Activated naive CD8-positive, alpha-beta T cell treated with anti-CD3 and anti-CD28 coated beads for 36 hours (primary cell): Measurements from ENCODE around the gene ZNF716. TPM values are rescaled to one million over a fixed set of nuclear protein-coding genes. Genes with fewer than 3 reads are reported as not detected.
"Not testable (repeated sequence)": the region's sequence is repeated elsewhere in the genome, so short reads cannot be mapped to it uniquely, and the experiment has no call there.

Experiments used
- DNase-seq: peaks from one replicate; pipeline ENCODE4 v3.0.0; 2021
- H3K27ac Mint-ChIP-seq: one replicate; pipeline ENCODE4 v1.8.0; 2022; ENCODE audit warnings: mild to moderate bottlenecking, moderate library complexity, mixed read lengths
- H3K27me3 Mint-ChIP-seq: one replicate; pipeline ENCODE4 v1.8.0; 2022; ENCODE audit warnings: mild to moderate bottlenecking, mixed read lengths
- H3K36me3 Mint-ChIP-seq: one replicate; pipeline ENCODE4 v1.8.0; 2021; ENCODE audit warnings: mild to moderate bottlenecking, mixed read lengths
- H3K4me1 Mint-ChIP-seq: one replicate; pipeline ENCODE4 v1.8.0; 2021; ENCODE audit warnings: mixed read lengths
- H3K4me3 Mint-ChIP-seq: one replicate; pipeline ENCODE4 v1.8.0; 2022; ENCODE audit warnings: mild to moderate bottlenecking, moderate library complexity, mixed read lengths
- H3K9me3 Mint-ChIP-seq: one replicate; pipeline ENCODE4 v1.8.0; 2022; ENCODE audit warnings: mixed read lengths
- total RNA-seq, 2 experiments: library from RNA; stranded (reverse); gene quantifications; one replicate each; pipeline ENCODE4 v1.2.3, GENCODE V29; 2021

Gene ZNF716
- not detected for total RNA-seq

- Mint-ChIP-seq H3K27ac (no peak within 1 kb of the TSS), H3K4me1 (no peaks in the 10 kb centered on the region), H3K4me3 (no peak within 1 kb of the TSS), H3K36me3 (no peaks in the 10 kb centered on the region), H3K27me3 (no peaks in the 10 kb centered on the region), H3K9me3 (peaks cover 17% of the 10 kb centered on the region)
- no peak for DNase-seq
These were observed at the start of gene ZNF716 for GRCh38 chr7:57449904-57450303. ZNF716 (plus strand) TSS chr7:57450177; CDS start chr7:57450289, 112 bp downstream.

DNA sequence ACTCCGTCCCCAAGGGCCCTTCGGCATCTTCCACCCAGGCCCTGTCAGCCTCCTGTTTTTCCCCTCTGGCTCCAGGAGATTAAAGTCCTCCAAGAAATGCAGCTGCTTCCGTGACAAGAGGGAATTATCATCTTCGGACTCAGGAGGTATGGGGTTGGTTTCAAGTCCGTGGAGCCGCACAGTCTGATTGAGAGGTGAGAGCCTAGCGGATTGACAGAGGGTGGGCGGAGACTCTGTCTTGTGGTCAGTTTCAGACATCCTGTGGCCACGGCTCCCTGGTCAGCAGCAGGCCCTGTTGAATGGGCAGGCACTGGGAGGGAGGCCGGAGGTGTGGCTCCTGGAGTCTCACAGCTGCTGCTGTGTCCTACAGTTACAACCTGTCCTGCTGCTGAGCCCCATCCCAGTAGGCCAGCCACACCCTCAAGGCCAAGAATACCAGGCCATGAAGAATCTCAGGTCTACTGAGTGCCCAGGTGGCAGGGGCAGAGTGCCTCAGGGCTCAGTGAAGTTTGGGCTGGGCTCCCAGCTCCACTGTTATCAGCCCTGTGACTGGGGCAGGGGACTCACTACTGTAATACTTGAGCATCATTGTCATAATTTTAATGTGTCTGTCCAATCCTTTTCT lies 49.3 kb upstream of the ZNF716 start:
- no peak for DNase-seq
- Mint-ChIP-seq H3K4me1 (no peaks in the 10 kb centered on the region), H3K9me3 (peaks cover 21% of the 10 kb centered on the region), H3K27me3 (no peaks in the 10 kb centered on the region), H3K4me3 (no peak overlapping the region), H3K36me3 (peaks cover under 1% of the 10 kb centered on the region), H3K27ac (no peak overlapping the region)

DNA sequence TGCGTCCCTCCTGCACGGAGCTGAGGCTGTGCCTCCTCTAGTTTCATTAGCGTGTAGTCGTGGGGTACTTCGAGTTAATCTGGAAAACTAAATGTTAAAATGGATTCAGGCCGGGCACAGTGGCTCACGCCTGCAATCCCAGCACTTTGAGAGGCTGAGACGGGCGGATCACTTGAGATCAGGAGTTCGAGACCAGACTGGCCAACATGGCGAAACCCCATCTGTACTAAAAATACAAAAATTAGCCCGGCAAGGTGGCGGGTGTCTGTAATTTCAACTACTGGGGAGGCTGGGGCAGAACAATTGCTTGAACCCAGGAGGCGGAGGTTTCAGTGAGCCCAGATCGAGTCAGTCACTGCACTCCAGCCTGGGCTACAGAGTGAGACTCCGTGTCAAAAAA lies 46.9 kb upstream of the ZNF716 start:
- peaks cover 18% of the 10 kb centered on the region for H3K9me3 Mint-ChIP-seq
- H3K4me3 Mint-ChIP-seq, H3K36me3 Mint-ChIP-seq, H3K4me1 Mint-ChIP-seq, DNase-seq, H3K27ac Mint-ChIP-seq, H3K27me3 Mint-ChIP-seq: not testable (repeated sequence)

DNA sequence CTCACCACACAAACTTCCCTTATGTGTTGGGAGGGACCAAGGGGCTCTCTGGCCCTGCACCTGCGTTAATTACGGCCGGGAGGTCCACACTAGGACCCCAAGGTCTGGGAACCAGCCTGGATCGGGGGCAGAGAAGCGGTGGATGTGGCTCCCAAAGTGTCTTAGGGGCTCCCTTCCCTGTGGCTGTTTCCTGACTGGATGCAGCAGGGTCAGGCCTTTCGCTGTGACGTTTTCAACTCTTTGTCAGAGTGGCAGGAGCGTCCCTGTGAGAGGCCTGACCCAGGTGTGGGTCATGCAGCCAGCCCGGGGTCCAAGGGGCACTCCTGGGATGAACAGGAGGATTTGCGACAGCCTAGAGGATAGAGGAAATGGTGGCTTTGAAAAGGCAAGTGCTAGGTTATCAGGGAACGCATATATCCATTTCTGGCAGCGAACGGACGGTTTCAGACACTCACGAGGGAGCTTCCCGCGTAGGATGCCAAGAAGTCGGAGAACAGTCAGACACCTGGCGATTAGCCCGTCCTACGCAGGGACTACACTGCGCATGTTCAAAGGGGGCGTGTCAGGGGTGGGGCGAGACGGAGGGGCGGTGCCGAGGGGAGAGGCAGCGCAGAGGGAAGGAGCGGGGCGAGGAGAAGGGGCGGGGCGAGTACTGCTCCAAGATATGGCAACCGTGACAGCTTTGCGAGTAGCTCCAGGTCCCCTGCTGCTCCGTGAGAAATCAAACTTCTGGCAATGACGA lies 46.2 kb upstream of the ZNF716 start:
- no peak for DNase-seq
- peaks cover 2% of the 10 kb centered on the region for H3K36me3 Mint-ChIP-seq
- H3K9me3 Mint-ChIP-seq: peaks cover 18% of the 10 kb centered on the region
- no peaks in the 10 kb centered on the region for H3K4me1 Mint-ChIP-seq
- H3K4me3 Mint-ChIP-seq: no peak overlapping the region
- H3K27ac Mint-ChIP-seq: no peak overlapping the region
- no peaks in the 10 kb centered on the region for H3K27me3 Mint-ChIP-seq

GRCh38 chr7:57404343-57404966 lies 45.5 kb upstream of the ZNF716 start:
- Mint-ChIP-seq H3K9me3 (peaks cover 21% of the 10 kb centered on the region), H3K4me3 (no peak overlapping the region), H3K27me3 (no peaks in the 10 kb centered on the region), H3K4me1 (no peaks in the 10 kb centered on the region), H3K27ac (no peak overlapping the region), H3K36me3 (peaks cover 2% of the 10 kb centered on the region)
- DNase-seq: no peak

- Mint-ChIP-seq H3K9me3 (peaks cover 21% of the 10 kb centered on the region), H3K4me1 (no peaks in the 10 kb centered on the region), H3K27me3 (no peaks in the 10 kb centered on the region), H3K4me3 (no peak overlapping the region), H3K36me3 (peaks cover 2% of the 10 kb centered on the region), H3K27ac (no peak overlapping the region)
- DNase-seq: no peak
These were observed 45.0 kb upstream of the ZNF716 start for GRCh38 chr7:57404967-57405421.

DNA sequence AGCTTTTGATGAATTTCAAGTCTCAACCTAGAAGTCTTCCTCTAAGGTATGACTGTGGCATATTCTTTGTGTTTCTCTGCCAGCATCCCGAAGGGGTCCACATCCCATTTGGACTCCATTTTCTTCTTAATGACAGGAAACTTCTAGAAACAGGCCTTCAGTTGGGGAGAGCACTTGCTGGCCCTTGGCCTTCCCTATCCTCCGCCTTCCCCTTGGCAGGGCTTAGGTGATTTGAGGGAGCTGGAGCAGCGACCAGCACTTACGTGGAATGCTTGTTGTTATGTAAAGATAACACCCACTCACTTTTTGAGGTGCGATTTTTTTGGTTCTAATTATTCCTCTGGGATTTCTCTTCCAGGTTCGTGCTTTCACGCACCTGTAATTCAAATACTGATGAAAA lies 42.9 kb upstream of the ZNF716 start:
- no peak overlapping the region for H3K27ac Mint-ChIP-seq
- H3K36me3 Mint-ChIP-seq: peaks cover 2% of the 10 kb centered on the region
- H3K27me3 Mint-ChIP-seq: no peaks in the 10 kb centered on the region
- DNase-seq: no peak
- H3K4me1 Mint-ChIP-seq: no peaks in the 10 kb centered on the region
- no peak overlapping the region for H3K4me3 Mint-ChIP-seq
- H3K9me3 Mint-ChIP-seq: peaks cover 18% of the 10 kb centered on the region

- DNase-seq: no peak
- Mint-ChIP-seq H3K4me1 (no peaks in the 10 kb centered on the region), H3K9me3 (peaks cover 3% of the 10 kb centered on the region), H3K36me3 (no peaks in the 10 kb centered on the region), H3K4me3 (no peak overlapping the region), H3K27ac (no peak overlapping the region), H3K27me3 (no peaks in the 10 kb centered on the region)
These were observed 37.8 kb upstream of the ZNF716 start for GRCh38 chr7:57412168-57412567.

DNA sequence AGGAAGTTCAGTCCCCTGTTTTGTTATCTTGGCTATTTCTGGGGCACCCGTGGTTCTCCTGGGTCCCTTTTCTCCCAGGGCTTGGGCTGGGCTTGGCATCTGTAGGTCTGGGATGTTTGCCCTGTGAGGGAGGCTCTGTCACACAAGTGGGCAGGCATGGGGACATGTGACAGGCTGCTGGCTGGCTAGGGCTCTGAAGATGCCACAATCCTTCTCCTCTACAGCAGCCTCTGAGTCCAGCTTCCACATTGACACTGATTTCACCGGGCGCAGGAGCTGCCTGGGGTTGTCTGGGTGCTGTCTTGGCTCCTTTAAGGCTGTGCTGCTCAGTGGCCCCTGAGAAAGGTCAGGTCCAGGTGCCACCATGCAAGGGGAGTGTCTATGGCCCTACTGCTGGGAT lies 37.4 kb upstream of the ZNF716 start:
- Mint-ChIP-seq H3K27me3 (no peaks in the 10 kb centered on the region), H3K4me3 (no peak overlapping the region), H3K27ac (no peak overlapping the region), H3K4me1 (no peaks in the 10 kb centered on the region), H3K36me3 (peaks cover 1% of the 10 kb centered on the region), H3K9me3 (peaks cover 3% of the 10 kb centered on the region)
- no peak for DNase-seq

- Mint-ChIP-seq H3K4me3 (no peak overlapping the region), H3K27me3 (no peaks in the 10 kb centered on the region), H3K4me1 (no peaks in the 10 kb centered on the region), H3K27ac (no peak overlapping the region), H3K9me3 (peaks cover 6% of the 10 kb centered on the region), H3K36me3 (peaks cover 1% of the 10 kb centered on the region)
- no peak for DNase-seq
These were observed 36.2 kb upstream of the ZNF716 start for GRCh38 chr7:57413529-57414398.

GRCh38 chr7:57414415-57414814 lies 35.6 kb upstream of the ZNF716 start:
- peaks cover 1% of the 10 kb centered on the region for H3K36me3 Mint-ChIP-seq
- H3K9me3 Mint-ChIP-seq: peaks cover 4% of the 10 kb centered on the region
- no peak overlapping the region for H3K4me3 Mint-ChIP-seq
- no peaks in the 10 kb centered on the region for H3K4me1 Mint-ChIP-seq
- H3K27me3 Mint-ChIP-seq: no peaks in the 10 kb centered on the region
- H3K27ac Mint-ChIP-seq: no peak overlapping the region
- no peak for DNase-seq

GRCh38 chr7:57414852-57415251 lies 35.1 kb upstream of the ZNF716 start:
- Mint-ChIP-seq H3K36me3 (peaks cover 1% of the 10 kb centered on the region), H3K27me3 (no peaks in the 10 kb centered on the region), H3K4me3 (no peak overlapping the region), H3K9me3 (peaks cover 4% of the 10 kb centered on the region), H3K27ac (no peak overlapping the region), H3K4me1 (no peaks in the 10 kb centered on the region)
- DNase-seq: no peak

DNA sequence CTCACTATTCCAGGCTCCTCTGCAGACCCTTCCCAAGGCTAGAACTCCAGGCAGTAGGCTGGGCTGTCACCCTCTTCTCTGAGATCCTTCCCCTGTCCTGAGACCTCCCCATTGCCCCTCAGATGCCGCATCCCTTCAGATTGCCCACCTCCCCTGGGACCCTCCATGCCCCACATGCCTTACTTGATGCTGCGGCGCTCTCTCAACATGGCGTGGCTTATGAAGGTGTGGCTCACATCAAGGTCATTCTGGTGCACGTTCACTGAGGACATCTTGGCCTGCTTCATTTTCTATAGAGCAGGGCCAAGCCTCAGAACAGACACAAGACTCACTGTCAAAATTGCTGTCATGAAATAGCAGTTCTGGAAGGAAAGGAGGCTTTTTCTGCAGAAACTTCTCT lies 34.7 kb upstream of the ZNF716 start:
- Mint-ChIP-seq H3K27ac (no peak overlapping the region), H3K4me3 (no peak overlapping the region), H3K9me3 (peaks cover 4% of the 10 kb centered on the region), H3K4me1 (no peaks in the 10 kb centered on the region), H3K36me3 (peaks cover 1% of the 10 kb centered on the region), H3K27me3 (no peaks in the 10 kb centered on the region)
- no peak for DNase-seq

DNA sequence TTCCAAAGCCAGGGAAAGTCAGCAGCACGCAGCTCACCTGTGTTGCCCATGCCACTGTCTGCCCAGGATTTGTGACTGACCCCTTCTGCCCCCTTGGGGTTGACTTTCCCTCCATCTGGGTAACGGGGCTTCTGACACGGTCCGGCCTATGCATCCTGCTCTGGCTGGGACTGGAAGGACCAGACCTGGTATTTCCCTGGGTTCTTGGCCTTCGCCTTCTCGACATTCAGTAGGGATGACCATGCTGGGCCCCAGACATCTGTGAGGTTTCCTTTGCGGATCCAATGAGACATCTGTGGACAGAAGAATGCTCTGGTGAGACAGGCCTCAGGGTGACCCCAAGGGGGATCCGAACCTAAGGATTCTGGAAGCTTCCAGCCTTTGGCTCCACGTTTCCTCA lies 34.2 kb upstream of the ZNF716 start:
- no peaks in the 10 kb centered on the region for H3K4me1 Mint-ChIP-seq
- H3K27me3 Mint-ChIP-seq: no peaks in the 10 kb centered on the region
- no peak overlapping the region for H3K4me3 Mint-ChIP-seq
- H3K9me3 Mint-ChIP-seq: peaks cover 4% of the 10 kb centered on the region
- DNase-seq: no peak
- H3K27ac Mint-ChIP-seq: no peak overlapping the region
- H3K36me3 Mint-ChIP-seq: peaks cover 1% of the 10 kb centered on the region
